D721Med (cell line): ENCODE results near the gene CALHM2.

ENCODE experiments used
- DNase-seq: peaks from one replicate; pipeline ENCODE4 v3.0.0; 2011; ENCODE audit warnings: low spot score; ENCODE audit not compliant: insufficient read length
- FAIRE-seq: peaks from 2 replicates; lab custom pipeline; 2011; peaks lifted over from hg19 to GRCh38; lab: Jason Lieb, UNC
- CTCF ChIP-seq: IDR thresholded peaks from 2 replicates; pipeline ENCODE4 v1.5.1; 2012; ENCODE audit warnings: mild to moderate bottlenecking, control low read depth; ENCODE audit not compliant: insufficient read depth; ENCODE audit errors: missing control alignments

The CALHM2 gene

DNA sequence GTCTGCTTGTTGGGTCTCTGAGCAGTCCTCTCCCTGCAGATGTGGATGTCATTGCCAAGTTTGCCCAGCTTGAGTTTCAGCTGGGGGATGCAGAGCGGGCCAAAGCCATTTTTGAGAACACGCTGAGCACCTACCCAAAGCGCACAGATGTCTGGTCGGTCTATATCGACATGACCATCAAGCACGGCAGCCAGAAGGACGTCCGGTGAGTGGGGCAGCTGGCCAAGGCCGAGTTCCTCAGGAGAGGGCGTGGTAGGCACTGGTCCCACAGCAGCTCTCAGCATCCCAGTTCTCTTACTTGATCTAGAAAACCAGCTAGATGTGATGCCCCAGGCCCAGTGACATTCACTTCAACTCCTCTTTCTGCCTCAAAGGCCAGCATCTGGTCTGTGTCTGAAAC lies 7.7 kb downstream of the CALHM2 start:
- FAIRE-seq (no peak), DNase-seq (no peak)
- no peak for TF ChIP-seq CTCF

DNA sequence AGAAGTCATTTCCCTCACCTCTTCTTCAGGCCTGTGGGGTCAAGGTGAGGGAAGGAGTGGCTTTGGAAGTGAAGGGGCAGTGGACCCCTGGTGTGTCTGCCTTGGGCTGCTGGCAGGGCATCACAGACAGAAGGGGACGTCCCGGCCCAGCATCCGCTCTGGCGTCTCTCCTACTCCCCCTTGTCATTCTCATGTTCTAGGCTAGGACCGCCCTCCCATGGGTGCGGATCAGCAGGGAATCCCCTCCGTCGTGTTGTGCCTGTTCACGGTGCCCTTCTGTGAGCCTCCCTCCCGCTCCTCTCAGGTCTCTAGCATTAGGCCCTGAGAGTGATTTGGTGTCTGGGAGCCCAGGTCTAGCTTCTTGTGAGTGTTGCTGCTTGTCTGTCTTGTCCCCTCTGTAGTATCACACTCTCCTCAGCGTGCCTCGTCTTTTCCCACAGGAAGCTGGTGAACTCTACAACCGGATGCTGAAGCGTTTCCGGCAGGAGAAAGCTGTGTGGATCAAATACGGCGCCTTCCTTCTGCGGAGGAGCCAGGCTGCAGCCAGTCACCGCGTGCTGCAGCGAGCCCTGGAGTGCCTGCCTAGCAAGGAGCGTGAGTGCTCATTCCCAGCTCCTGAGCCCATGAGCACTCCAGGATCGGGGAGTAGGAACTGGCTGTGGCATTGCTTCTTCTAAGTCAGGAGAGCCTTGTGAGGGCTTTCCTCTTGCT lies 8.5 kb downstream of the CALHM2 start:
- no peak for TF ChIP-seq CTCF
- DNase-seq: no peak
- no peak for FAIRE-seq

DNA sequence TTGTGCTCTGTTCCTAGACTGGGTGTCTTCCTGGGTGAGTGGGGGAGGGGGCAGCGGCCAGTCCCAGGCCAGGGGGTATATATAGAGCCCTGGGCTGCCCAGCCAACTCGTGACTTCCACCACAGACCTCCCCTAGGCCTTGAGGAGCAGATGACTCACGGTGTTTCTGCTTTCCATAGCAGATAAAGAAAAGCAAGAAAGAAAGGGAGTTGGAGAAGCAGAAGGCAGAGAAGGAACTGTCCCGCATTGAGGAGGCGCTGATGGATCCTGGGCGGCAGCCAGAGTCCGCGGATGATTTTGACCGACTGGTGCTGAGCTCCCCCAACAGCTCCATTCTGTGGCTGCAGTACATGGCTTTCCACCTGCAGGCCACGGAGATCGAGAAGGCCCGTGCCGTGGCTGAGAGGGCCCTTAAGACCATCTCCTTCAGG lies 10.1 kb downstream of the CALHM2 start:
- no peak for TF ChIP-seq CTCF
- FAIRE-seq: no peak
- no peak for DNase-seq

DNA sequence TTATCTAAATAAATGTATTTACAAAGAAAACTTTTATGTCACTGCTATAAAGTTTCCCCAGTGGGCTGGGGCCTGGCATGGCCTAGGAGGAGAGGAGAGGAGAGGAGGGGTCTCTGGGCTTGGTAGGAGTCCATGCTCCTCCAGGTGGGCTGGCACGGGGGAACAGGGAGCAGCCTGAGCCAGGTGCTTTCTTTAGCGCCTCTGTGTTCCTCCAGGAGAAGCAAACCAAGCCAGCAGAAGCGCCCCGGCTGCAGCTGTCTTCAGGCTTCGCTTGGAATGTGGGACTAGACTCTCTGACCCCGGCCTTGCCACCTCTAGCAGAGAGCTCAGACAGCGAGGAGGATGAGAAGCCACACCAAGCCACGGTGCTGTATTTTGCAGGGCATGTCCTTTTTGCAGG lies 10.6 kb downstream of the CALHM2 start:
- FAIRE-seq: no peak
- DNase-seq: no peak
- TF ChIP-seq CTCF: no peak

GRCh38 chr10:103441206-103441605 lies 11.0 kb downstream of the CALHM2 start:
- no peak for FAIRE-seq
- no peak for DNase-seq
- no peak for TF ChIP-seq CTCF

- TF ChIP-seq CTCF: no peak
- no peak for FAIRE-seq
Observed at GRCh38 chr10:103440416-103440815, 11.8 kb downstream of the CALHM2 start.

DNA sequence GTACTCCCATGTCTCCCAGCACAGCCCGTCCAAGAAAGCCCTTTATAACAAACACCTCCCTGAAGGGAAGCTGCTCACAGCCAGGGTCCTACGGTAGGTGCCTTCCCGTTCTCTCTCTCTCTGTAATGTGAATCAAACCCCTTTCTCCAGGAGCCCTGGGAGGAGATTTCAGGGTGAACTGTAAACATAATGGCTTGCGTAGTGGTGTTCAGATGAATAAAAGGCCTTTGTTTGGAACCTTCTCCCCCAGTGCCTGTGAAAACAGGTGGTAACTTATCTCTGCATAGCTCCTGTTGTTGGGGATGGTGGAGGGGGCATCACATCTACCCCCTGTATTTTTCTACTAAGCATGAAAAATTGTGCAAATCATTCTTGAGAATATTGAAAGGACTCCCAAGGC lies 12.4 kb downstream of the CALHM2 start:
- TF ChIP-seq CTCF: no peak
- no peak for DNase-seq
- FAIRE-seq: no peak

More at GRCh38 chr10:103440416-103440815, 11.8 kb downstream of the CALHM2 start:
- DNase-seq: no peak
